Superior temporal gyrus (tissue), 1 donor: ENCODE measurements around the gene RPUSD2.
"Not testable (repeated sequence)": the region's sequence is repeated elsewhere in the genome, so short reads cannot be mapped to it uniquely, and the experiment has no call there.

ENCODE experiments used
- DNase-seq: peaks from one replicate; pipeline ENCODE4 v3.0.0-alpha.2; 2016; ENCODE audit errors: extremely low spot score

RPUSD2 gene

GRCh38 chr15:40565333-40566238 lies 3.5 kb upstream of the RPUSD2 start:
- DNase-seq, result no peak

- no peak for DNase-seq
Observed at GRCh38 chr15:40567111-40567510, 2.0 kb upstream of the RPUSD2 start.

DNA sequence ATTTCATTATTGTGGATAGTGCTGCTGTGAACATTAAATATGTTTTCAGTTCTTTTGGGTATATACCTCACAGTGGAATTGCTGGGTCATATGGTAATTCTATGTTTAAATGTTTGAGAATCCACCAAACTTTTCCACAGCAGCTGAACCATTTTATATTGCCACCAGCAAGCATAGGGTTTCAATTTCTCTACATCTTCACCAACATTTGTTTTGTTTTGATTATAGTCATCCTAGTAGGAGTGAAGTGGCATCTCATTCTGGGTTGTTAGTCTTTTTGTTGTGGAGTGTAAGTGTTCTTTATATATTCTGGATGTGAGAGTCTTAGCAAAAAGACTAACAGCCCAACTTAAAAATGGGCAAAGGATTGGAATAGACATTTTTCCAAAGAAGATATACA lies 6.0 kb downstream of the RPUSD2 start:
- no peak for DNase-seq

DNA sequence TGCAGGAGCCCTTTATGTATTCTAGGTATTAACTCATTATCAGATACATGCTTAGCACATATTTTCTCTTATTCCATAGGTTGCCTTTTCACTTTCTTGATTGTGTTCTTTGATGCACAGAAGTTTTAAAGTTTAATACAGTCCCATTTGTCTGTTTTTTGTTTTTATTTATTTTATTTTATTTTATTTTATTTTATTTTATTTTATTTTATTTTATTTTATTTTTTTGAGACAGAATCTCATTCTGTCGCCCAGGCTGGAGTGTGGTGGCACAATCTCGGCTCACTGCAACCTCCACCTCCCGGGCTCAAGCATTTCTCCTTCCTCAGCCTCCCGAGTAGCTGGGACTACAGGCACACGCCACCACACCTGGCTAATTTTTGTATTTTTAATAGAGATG lies 7.8 kb downstream of the RPUSD2 start:
- DNase-seq, result not testable (repeated sequence)

DNA sequence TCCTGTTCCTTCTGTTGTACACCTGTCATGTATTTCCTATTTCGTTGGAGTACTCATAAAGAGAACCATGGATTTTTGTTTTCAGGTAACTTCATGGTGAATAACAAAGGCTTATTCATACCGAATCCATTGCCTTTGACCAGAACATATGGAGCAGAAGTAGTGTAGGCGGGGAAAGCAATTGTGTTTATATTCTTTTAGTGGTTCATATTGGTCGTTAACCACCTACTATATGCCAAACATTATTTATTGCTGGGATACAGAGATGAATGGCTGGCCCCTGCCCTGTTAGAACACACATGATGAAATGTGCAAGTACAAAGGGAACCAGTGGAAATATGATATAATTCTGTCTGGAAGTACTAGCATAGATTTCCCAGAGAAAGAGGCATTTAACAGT lies 9.8 kb downstream of the RPUSD2 start:
- no peak for DNase-seq

GRCh38 chr15:40581796-40582195 lies 12.7 kb downstream of the RPUSD2 start:
- not testable (repeated sequence) for DNase-seq

DNA sequence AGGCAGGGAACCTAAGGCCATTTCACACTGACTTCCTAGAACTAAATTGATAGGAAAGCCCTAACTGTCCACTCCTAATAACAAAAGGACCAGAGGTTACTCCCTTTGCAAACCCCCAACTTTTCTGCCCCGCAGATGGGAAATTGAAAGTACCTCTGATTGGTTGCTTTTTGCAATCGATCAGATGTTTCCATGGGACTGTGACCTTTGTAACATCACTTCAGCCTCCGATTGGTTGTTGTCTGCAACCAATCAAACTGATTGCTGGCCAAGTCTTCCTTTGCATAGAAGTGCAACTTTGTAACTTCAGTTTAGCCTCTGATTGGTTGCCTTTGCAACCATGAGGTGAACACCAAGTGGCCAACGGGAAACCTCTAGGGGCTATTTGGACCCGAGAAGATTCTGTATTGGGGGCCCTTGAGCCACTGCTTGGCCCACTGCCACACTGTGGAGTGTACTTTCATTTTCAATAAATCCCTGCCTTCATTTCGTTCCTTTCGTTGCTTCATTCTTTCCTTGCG lies 13.7 kb downstream of the RPUSD2 start:
- DNase-seq, result no peak

DNA sequence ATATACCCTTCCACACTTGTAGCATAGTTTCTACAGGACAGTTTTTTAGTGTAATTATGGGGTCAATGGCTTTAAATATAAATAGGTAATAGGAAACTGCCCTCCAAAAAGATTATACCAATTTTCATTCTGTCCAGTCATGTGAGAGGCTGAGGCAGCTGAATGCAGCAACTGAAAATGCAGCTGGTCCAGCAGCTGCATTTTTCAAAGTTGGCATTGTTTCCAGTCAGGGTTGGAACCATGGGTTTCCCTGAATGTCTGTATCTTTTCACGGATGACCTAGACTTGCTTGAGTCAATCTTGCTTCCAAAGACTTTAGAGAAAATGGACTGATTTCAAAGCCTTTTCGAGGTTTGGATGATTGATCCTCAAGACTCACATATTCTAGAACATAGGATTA lies 15.1 kb downstream of the RPUSD2 start:
- DNase-seq, result peak; percentile 86

DNA sequence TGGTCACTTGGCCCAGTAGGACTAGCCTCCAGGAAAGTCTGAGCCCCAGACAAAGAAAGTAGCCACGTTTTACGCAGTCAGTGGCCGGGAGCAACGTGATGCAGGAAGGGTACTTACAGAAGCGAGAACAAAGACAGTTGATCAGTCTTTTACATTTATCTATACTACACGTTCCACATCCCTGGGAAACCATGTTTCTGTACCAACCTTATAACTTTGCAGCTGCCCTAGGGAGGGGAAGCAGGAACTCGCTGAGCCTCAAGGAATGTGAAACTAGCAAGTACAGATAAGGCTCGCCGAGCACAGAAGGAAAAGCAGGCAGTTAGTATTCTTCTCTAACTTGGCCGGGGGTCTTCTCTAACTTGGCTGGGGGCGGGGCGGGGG lies 21.6 kb downstream of the RPUSD2 start:
- DNase-seq, result no peak

GRCh38 chr15:40591389-40591788 lies 22.3 kb downstream of the RPUSD2 start:
- no peak for DNase-seq

DNA sequence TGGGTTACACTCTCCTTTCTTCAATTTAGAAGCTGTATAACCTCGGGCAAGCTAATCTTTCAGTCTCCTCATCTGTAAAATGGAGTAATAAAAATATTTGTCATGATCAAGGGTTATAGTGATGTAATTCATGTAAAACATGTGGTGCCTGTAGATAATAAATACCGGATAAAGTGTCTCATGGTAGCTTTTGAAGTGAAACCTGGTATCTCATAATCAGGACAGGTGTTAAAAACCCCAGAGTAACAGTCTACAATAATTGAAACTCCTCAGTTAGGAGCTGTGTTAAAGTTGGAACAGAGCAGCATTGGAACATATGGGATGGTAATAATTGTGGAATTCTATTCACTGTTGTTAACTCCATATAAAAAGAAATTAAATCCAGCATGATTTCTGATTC lies 24.1 kb downstream of the RPUSD2 start:
- DNase-seq, result no peak

DNA sequence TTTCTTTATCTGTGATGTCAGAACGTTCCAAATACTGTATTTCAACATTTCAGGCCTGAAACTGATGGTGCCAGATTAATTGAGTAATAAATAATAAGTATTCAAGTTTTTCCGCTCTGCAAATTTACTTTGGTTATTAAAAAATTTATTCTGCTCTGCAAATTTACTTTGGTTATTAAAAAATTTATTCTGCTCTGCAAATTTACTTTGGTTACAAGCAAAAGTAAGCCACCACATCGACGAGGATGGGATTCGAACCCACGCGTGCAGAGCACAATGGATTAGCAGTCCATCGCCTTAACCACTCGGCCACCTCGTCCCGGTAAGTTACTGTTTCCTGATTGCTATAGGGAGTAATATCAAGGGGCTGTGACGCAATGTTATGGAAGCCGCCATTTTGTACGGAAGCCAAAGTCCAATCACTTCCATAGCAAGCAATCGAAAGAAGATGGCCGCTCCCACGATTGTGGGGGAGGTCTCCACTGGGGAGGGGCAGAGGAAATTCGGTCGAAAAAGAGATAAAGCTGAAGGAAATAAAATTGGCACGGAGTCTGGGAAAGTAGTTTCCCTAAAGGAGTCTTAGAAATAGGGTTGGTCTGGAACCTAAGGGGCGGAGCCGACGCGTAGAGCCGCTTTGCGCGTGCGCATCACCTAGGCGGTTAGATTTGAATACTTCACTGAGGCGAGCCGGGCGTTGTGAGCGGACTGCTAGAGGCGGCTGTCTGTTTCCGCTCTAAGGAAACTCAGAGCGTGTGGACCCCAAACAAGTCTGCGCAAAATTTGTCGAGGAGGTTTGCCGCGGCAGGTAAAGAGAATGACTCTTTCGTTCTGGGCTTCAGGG lies 24.7 kb downstream of the RPUSD2 start, which contains the start of gene KNL1:
TSS of gene KNL1 (plus strand) at position 662 of the 841 bp plus-strand sequence. CDS start 8,683 bp downstream, outside the sequence.
- peak; percentile 99 for DNase-seq

DNA sequence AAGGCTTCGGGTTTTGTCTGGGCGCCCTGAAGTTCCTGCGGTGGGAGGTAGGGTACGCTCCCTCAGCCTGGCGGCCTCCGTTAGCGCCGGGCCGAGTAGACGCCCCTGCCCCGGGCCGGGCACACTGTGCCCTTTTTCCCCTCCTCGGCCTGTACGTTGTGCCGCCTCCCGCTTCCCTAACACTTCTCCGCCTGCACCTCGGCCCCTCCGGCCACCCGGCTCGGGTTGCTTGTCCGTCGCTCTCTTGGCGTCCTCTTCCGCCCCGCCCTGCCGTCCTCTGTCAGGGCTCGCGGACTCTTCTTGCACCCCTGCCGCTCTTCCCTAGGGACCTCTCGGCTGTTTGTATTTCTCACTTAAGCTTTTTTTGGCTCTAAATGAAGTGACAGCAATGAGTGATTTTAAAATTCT lies 25.3 kb downstream of the RPUSD2 start:
- DNase-seq, result no peak

- DNase-seq, result no peak
Observed at GRCh38 chr15:40595219-40595618, 26.1 kb downstream of the RPUSD2 start.

- no peak for DNase-seq
Observed at GRCh38 chr15:40595773-40596172, 26.7 kb downstream of the RPUSD2 start.

- no peak for DNase-seq
Observed at GRCh38 chr15:40597024-40597423, 27.9 kb downstream of the RPUSD2 start.

DNA sequence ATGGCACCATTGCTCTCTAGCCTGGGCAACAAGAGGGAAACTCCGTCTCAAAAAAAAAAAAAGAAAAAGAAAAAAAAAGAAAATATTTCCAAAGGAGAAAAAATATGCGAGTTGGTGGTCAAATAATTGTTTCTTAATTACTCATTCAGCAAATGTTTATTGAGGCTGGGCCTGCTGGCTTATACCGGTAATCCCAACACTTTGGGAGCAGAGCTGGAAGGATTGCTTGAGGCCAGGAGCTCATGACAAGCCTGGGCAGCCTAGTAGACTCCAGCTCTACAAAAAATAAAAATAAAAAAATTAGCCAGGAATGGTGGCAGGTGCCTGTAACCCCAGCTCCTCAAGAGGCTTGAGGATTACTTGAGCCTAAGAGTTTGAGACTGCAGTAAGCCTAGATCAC lies 29.0 kb downstream of the RPUSD2 start:
- no peak for DNase-seq

DNA sequence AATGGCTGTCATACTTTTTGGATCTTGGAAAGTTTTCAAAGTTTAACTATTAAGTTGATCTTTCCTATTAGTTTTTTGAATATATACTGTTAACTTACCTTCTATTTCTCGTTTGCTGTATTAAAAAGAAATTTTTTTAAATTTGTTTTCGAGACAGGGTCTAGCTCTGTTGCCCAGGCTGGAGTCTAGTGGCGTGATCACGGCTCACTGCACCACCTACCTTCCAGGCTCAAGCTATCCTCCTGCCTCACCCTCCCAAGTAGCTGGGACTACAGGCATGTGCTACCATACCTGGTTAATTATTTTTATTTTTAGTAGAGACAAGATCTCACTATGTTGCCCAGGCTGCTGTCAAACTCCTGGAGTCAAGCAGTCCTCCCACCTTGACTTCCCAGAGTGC lies 29.6 kb downstream of the RPUSD2 start:
- DNase-seq, result no peak

- DNase-seq, result no peak
Observed at GRCh38 chr15:40600956-40601355, 31.9 kb downstream of the RPUSD2 start.

GRCh38 chr15:40603935-40604334 lies 34.8 kb downstream of the RPUSD2 start:
- no peak for DNase-seq

DNA sequence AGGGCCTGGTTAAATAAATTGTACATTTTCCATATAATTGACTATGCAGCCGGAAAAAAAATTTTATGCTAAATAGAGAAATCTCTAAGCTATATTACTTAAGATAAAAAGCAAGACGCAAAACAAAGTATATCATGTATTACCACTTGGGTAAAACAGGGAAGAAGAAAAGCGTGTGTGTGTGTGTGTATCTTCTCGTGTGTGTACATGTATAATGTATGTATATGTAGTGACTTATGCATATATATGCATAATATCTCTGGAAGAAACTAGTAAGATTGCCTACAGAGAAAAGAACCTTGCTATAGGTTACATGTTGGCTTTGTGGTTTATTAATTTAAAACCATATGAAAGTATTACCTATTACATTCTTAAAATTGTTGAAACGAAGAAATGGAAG lies 44.0 kb downstream of the RPUSD2 start:
- no peak for DNase-seq

GRCh38 chr15:40618023-40618422 lies 48.9 kb downstream of the RPUSD2 start:
- no peak for DNase-seq
